Right hindlimb (tissue), 1 donor: Measurements from ENCODE around the gene TMEM163.

Source experiments
- DNase-seq: peaks from one replicate; pipeline ENCODE4 v3.0.0-alpha.2; 2018

TMEM163 gene

DNA sequence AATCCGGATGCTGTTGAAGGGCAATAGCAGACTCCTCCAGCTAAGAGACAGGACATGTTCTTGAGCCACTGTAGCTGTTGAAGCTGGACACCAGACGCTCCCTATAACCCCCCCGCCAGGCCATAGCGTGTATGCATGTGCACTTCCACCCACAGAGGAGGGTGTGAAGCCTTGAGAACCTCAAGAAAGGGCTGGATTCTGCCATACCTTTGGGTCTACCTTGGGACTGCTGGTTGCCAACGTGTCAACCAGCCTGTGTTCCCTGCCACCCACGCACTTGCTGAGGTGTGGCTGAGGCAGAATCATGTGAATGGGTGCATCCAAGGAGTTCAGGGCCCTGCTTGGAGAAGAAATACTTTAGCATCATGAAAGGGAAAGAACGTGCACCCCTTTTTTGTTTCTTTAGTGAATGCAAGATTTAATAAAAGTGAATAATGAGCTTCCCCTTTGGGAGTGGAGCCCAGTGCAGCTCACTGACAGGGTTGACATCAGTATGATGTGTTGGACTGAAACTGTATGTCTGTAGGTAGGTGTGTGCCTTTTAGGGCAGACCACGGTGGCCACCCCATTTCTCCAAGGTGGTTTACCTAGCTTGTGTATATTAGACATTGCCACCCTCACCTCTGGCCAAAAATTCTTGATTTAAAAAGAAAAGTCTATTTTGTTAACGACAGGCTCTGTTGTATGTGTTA is 266.6 kb downstream of the TMEM163 start:
- DNase-seq, result peak; percentile 14

DNA sequence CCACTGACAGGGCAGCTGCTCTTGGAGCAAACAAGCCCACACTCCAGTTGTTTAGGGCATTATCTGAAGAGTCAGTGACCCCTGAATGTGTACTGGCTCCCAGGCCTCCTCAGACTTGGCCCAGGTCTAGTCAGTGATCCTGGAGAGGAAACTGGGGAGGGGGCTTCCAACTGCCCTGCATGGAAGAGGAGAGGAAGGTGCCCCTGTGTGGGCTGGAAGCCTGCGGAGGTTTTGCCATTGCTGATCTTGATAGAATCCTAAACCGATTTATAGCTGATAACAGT is 267.5 kb downstream of the TMEM163 start:
- DNase-seq, result no peak

DNA sequence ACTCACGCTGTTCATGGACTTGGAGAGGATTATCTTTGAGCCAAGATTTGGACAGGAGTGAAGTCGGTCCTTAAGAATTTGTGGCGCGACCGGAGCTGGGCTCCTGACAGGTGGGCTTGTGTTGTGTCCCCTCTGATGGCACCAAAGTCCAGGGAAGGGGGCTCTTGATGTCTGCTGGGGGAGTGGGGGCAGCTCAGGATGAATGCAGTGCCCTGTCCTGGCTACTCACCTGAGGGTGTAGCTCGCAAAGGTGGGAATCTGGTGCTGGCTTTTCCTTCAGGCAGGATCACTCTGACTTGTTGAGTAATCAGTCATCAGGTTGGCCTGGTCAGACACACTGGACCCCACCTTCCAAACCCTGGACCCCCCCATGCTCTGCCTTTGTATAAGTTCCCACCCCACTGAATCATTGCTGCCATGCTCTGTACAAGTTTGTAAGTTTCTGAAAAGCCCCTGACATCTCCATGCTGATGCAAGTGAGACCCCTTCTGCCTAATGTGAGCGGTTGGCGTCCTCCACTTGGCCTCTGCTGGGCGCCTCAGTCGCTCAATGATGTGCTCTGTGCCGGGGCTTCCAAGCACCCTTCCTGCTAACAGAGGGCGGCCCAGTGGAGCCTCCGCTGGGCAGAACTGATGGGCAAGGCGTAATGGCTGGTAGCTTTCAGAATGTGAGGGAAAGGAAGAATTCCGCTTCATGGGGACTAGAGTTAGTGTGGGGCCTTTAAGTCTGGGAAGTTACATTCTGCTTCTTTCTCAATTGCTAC is 268.9 kb downstream of the TMEM163 start:
- DNase-seq, result peak; percentile 16

DNA sequence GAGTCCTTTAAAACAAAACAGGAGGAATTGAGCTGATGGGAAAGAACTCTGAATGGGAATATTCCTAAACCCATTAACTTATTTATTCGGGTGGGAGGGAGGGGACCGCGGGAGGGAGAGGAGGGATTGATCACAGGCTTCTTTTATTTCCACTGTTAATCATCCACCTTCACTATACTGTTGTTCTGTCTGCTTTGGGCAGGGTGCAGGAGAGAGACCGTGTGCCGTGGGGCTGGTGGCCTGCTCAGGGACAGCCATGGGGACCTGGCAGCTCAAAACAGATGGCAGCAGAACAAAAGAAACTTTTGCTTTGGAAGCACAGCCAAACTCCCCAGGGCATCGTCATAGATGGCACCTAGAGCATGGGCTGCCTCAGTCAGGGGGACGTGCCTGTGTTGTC is 269.6 kb downstream of the TMEM163 start:
- DNase-seq, result peak; percentile 2

DNA sequence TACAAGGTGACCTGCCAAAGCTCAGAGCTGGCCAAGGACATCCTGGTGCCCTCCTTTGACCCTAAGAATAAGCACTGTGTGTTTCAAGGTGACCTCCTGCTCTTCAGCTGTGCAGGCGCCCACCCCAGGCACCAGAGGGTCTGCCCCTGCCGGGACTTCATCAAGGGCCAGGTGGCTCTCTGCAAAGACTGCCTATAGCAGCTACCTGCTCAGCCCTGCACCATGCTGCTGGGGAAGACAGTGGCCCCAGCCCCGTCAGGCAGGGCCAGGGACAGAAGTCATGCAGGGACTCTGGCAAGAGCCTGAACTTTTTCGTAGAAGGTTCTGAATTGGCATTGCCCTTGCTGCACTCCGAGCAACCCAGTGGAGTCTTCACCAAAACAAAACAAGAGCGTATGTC is 270.1 kb downstream of the TMEM163 start:
- no peak for DNase-seq

DNA sequence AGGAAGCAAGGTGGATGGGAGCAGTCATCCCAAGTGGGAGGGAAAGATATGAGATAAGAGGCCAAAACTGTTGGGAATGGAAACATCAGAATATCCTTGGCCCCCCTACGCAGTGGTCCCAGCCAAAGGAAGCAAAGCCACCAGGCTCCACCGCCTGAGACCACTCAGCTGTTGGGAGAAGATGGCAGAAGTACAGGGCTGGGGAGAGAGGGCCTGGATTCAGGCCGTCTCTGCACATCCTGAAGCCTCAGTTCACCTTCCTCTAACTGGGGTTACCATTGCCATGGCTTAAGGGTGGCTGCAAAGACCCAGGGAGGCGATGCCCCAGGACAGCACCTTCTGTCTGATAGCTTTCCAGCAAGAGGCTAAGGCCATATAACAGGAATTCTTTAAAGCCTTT is 271.1 kb downstream of the TMEM163 start:
- no peak for DNase-seq

DNA sequence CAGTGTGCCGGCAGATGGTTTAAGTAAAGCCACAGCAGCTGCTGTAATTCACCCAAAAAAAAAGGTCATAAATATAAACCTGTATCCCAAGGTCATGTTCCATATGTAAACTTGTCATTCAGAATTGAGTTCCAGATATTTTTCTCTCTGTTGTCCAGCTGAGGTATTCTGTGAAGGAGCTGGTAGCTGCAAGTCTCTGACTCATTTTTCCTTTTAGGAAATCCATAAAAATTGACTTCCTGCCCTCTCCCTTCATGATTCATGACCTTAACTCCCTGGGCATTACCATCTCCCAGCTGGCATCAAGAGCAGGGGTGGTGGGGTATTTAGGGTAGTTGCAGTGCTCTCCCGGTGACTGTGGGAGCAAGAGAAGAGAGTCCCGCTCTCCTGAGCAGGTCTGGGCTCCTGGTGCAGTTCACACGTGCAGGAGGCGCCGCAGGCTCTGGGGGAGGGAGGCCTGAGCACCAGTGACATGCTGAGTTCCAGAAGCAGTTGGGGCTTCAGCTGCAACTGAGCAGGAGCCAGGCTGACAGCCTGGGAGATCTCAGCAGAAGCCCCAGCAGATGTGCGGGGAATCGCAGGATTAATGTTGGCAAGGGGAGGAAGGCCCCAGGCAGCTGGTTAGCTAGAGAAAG is 272.3 kb downstream of the TMEM163 start:
- peak; percentile 88 for DNase-seq

DNA sequence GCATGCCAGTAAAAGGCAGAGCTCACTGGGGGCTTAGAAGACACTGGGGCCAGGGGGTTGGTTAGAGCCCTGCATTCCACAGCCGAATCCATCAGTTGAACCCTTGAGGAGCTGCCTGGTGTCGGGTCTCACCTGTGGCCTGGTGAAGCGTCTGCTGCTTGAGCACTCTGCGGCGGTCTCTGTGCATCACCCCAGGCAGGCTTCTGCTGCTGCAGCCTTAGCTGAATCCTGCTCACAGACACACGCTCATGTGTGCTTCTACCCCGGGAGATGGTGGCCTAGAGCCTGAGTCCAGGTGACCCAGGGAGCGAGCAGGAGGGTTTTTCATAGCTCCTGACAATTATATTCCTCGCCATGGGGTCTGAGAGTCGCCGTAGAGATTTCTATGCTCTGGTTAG is 272.8 kb downstream of the TMEM163 start:
- no peak for DNase-seq

DNA sequence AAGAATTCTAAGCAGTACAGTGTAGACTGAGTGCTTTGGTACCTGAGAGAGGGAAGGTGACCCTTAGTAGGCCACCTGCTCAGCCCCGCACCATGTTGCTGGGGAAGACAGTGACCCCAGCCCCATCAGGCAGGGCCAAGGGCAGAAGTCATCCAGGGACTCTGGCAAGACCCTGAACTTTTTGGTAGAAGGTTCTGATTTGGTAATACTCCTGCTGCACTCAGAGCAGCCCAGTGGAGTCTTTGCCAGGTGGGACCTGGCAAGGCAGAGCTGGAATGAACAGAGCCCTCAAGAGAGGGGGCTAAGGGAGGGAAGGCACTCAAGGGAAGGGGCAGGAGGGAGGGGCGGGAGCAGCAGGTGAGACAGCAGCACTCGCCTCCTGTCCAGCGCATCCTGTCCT is 273.7 kb downstream of the TMEM163 start:
- DNase-seq, result no peak

DNA sequence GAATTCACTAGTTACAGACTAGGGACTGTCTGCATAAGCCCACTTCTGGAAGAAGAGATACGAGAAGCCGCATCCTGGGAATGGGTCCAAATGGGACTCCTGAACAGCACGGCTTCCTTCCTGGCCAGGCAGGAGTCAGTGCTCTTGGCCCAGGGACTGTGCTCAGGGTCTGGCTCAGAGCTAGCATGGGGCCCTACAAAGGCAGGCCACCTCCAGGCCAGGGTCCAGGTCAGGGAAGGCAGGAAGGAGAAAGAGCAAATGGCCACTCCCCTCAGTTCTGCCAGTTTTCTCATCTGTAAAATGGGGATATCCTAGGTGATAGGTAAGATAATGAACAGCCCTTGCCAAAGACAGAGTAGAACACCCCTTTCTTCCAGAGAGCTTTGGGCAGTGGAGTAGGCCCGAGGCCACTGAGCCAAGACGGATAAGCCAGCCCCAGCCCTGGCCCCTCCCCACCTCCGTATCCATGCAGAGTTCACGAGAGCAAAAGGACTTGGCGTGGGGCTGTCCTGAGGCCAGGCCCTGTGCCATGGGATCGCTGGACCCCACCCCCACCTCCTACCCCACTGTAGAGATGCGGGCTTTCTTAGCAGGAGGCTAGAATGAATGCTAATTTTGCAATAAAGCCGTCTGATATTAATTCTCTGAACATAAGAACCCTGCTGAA is 274.9 kb downstream of the TMEM163 start:
- no peak for DNase-seq

DNA sequence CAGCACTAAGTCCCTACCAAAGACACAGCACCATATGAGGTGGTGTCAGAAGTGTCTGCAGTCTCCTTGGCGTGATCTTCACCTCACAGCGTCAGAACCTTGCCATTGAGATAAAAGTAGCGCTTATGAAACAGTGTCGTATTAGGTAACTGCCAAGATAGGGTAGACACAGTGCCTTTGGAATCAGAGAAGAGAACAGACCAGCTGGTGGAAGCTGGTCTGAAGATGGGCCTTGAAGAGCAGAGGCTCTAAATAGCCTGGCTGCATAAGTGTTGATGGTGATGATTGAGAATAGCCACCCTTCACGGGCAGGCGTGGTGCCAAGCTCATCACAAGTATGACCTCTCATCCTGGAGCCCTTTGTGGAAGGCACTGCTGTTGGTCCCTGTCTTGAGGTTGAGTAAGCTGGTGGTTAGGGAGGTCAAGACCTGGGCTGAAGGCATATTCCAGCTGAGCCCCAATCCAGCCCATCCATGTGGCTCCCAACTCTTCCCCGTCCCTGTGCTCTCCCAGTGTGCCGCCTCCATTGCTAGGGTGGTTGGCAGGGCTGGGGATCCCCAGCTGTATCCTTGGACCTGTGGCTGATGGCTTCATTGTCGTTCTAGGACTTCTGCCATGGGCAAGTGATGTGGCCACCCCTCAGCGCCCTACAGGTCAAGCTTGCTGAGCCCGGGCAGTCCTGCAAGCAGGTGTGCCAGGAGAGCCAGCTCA is 277.5 kb downstream of the TMEM163 start:
- no peak for DNase-seq

DNA sequence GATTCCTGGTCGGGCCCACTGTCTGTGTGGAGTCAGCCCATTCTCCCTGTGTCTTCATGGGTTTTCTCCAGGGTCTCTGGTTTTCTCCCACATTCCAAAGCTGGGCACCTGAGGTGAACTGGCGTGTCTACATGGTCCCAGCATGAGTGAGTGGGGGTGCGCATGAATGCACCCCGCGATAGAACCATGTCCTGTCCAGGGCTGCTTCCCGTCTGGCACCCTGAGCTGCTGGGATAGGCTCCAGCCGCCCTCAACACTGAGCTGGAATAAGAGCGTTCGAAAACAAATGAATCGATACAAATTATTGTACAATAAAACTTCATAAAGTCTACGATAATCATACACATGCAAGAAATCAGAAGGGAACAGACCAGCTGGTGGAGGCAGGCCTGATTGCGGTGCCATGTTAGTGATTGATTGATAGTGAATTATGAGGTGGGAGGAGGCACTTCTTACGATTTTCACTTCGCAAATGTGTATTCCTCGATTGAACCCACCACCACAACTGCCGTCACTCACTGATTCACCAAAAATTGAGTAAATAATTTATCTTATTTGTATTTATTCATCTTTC is 278.4 kb downstream of the TMEM163 start:
- DNase-seq, result no peak

DNA sequence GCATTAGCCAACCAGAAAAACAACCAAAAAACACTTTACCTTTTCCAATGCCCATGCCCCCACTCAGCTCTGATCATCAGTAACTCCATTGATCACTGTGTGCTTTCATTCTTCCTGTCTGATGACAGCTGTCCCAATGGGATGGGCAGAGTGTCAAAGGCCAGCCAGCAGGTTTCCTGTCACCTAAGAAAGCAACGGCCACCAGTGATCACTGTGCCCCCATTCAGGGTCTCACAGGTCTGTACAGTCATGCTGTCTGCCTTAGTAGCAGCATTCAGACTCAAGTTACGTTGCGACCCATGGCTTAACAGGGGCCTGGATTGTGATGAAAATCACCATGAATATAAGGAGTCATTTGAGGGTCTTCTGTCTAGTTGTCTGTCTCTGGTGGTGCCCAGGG is 280.4 kb downstream of the TMEM163 start:
- DNase-seq, result no peak

DNA sequence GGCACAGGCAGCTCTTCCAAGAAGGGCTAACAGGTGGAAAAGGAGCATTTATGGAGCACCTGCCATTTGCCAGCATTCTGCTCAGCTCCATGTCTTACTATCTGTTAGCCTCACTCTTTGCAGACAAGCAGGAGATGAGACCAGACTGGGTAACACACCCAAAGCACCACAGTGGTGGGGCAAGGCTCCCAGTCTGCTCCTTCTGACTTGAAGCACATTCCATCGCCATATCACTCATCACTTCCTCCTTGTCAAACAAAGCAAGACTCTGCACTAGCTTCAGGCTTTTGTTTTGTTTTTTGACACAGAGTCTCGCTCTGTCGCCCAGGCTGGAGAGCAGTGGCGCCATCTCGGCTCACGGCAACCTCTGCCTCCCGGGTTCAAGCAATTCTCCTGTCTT is 282.1 kb downstream of the TMEM163 start:
- DNase-seq, result no peak

DNA sequence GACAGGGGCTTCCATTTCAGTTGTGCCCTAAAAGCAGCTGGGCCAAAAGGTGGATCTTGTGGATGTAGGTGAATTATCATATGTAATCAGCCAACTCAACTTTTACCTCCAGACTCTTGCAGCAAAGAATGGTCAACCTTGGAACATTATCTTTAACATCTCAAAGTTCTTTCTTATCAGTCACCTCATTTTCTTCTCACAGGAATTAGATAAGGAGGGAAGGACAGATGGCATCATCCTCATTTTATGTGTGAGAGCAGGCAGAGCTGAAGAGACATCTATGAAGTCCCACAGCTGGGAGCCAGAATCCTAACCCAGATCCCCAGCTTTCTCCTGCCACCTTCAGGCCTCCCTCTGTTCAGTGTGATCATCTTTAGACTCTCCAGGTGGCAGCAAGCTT is 282.9 kb downstream of the TMEM163 start:
- no peak for DNase-seq

DNA sequence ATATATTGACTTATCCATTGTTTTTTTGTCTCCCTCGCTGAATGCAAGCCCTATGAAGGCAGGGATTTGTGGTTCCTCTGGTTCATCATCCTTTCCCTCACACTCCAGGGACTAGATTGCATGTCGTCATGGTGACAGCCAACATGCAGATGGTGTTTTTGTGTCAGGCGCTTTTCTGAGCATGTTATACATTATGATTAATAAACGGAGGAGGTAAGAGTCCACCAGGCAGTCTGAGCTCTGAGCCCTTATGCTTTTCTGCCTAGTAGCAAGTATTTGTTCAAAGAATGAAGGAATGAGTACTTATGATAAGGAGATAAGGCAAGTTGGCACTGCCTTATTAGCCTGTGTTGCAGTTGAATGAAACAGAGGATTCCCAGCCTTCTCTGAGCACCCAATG is 283.3 kb downstream of the TMEM163 start:
- DNase-seq, result no peak

DNA sequence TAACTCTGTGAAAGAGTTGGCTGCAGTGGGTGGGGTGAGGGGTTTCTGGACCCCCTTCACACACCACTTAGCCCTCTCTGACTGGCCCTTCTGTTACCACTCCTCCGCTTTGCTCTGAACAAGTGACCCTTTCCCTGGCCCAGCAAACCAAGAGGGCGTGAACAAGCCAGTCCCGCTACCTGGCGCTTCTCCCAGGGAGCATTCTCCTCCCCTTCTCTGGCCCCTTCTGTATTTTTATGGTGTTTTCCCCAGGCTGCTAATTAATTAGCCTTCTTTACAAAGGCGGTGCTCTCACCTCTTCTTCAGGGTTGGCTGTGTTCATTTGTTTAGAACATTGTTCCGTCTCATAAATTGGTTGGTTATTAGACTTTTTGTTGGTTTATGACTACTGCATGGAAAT is 284.8 kb downstream of the TMEM163 start:
- no peak for DNase-seq

DNA sequence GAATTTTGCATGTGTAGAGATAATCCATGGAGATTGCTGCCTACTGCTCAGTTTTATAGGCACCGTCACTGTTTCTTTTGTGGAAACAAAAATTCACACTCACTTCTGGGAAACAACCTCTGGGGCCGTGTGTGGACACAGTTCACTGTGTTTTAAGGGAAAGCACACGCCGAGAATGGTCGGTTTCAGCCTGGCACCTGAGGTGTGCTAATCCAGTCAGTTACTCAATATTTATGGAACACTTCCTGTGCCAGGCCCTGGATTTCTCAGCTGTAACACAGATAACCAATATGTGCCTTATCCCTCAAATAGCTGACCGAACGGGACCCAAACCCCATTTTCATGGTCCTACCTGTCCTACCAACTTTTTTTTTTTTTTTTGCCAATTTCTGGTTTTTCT is 285.3 kb downstream of the TMEM163 start:
- no peak for DNase-seq

DNA sequence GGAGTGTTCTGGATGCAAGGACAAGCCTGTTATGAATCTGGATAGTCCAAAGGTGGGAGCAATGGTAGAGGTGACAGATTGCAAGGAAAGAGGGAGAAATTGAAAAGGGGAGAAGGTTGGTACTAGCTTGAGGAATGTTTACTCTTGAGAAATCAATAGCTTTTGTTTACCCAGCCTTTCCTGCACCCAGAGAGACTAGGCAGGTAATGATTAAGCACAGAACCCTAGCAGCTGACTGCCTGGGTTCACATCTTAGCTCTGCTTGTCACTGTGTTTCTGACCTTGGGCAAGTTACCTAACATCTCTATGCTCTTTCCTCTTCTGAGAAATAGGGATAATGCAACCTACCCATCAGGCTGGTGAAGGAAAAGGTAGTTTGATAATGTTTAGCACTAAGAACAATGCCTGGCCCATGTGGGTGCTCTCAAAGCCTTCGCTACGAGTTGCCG is 286.3 kb downstream of the TMEM163 start:
- DNase-seq, result no peak

DNA sequence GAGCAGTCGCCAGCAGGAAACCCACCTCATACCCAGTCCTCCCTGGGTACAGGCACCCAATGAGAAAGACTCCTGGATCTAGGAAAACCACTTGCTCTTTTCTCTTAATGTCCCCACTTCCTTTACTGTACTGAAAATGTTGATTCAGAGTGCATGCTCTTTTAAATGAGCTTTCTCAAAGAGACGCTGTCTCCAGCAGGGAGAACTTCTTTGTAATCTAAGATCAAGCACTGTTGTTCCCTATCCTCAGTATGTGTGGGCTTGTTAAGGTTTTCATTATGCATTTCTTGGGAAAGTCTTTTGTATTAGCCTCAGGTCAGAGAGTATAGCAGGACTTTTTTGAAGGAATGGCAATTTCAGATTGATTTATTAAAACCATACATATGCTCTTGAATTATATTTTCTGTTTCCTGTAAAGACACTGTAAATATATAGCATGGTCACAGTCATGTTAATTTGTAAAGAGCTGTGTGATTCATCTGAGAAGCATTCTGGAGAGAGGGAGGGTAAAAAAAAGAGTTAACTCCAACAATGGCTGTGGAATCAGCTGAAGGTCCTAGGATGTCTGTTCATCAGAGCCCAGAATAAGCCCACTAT is 286.9 kb downstream of the TMEM163 start:
- DNase-seq, result no peak

DNA sequence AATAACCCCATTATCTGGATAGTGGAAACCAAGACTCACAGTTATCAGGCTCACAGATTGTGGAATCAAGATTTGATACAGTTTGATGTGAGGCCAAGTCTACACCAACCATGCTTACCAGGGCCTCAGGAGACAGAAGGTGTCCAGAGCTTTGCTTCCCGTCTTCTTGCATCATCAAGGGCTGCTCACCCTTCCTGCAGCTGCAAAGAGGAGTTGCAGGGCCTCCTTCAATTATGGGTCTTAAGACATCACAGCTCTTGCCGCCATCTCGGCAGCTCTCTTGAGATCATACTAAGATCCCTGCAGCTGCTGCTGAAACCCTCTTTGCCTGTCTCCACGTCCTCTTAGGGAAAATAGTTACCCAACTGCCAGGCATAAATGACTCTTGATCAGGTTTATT is 288.9 kb downstream of the TMEM163 start:
- no peak for DNase-seq

DNA sequence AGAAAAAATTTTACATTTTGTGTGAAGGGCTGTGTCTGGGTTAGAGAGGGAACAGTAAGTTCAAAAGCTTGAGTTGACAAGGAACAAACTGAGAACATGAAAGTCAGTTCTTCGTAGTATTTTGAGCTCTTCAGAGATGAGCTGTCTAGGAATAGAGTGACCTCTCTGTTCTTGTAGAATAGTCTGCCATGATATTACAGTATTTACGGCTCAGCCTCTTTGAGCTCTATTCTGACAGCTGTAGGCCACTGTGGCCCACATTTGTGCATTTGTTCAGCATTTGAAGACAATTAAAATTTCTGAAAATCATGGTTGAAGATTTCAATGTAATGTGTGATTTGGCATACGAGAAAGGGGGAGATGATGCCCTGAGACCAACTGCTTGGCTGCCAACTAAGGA is 292.1 kb downstream of the TMEM163 start:
- DNase-seq, result no peak
